DMS53 (cell line): ENCODE results near the gene PHC1.

Source experiments
- DNase-seq: peaks from one replicate; lab custom pipeline; 2025; lab: John Stamatoyannopoulos, UW

PHC1 gene

DNA sequence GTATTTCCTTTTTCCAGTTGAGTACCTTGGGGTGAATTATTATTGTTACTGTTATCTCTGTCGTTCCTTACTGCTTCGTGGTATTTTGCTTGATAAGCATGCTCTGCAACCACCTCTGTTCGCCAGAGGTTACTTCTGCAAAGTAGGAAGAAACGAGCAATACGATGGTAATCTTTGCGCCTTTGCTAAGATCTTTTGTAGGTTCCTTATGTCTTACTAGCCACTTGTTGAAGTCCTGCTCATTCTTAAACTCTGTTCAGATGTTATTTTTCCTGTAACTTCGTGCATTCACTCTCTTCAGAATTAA, 35.9 kb downstream of the PHC1 start:
- DNase-seq: no peak

DNA sequence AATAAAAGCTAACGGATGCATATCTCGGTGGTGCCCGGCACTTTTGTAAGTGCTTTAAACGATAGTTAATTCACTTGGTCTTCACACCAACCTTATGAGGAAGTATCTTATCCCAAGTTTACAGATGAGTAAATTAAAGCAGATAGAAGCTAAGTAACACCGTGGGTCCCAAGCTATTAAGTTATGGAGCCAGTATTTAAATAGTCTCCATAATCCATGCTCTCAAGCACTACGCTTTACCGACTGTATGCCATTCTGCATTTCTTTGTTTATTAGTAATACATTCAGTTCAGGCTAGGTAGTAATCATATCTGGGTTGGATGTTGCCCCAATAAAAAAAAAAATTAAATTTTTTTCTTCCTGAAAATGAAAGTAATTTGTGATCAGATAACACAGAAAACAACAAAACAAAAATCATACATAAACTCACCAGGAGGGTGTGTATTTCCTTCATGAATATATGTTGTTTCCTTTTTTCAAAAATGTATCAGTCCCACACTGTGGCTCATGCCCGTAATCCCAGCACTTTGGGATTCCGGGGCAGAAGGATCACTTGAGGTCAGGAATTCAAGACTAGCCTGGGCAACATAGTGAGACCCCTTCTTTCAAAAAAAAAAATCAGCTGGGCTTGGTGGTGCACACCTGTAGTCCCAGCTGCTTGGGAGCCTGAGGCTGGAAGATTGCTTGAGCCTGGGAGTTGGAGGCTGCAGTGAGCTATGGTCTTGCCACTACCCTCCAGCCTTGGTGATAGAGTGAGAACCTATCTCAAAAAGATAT, 36.6 kb downstream of the PHC1 start:
- peak; percentile 50 for DNase-seq

GRCh38 chr12:8951744-8952143, 37.4 kb downstream of the PHC1 start:
- no peak for DNase-seq

DNA sequence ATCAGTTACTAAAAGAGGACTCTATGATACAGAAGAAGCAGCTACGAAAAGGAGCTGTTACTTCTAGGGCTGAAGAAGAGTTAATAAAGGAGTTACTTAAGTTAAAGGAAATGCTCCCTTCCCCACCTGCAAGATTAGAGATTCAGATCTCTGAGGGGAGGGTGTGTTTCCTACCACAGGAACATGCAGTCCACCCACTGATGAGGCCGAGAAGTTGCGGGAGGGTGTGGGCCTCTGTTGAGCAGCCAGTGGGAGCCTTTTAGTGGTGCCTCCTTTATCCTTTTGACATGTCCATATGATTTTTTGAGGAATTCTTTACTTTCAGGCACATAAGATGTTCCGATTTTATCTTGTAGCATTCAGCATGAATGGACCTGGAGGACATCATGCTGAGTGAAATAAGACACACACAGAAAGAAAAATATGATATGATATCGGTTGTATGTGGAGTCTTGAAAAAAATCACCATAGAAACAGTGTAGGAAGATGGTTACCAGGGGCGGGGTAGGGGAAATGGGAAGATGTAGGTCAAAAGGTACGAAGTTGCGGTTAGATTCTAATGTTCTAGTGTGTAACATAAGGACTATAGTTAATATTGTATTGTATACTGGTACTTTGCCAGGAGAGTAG, 39.6 kb downstream of the PHC1 start:
- DNase-seq: no peak

- DNase-seq: no peak
Observed at GRCh38 chr12:8956073-8956472, 41.8 kb downstream of the PHC1 start.

GRCh38 chr12:8956772-8957171, 42.5 kb downstream of the PHC1 start:
- no peak for DNase-seq

DNA sequence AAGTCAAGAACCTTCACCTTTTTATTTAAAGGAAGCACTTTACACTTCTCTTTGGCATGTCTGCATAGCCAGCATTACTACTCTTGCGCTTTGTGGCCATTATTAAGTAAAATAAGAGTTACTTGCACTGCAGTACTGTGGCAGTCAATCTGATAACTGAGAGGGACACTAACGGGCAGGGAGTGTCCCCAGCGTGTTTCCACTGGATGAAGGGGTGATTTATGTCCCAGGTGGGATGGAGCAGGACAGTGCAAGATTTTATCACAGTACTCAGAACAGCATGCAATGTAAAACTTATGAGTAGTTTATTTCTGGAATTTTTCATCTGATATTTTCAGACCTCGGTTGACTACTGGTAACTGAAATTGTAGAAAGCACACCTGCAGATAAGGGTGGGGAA, 43.3 kb downstream of the PHC1 start:
- no peak for DNase-seq

GRCh38 chr12:8958066-8958465, 43.8 kb downstream of the PHC1 start:
- no peak for DNase-seq

GRCh38 chr12:8960176-8960575, 45.9 kb downstream of the PHC1 start:
- DNase-seq: no peak

DNA sequence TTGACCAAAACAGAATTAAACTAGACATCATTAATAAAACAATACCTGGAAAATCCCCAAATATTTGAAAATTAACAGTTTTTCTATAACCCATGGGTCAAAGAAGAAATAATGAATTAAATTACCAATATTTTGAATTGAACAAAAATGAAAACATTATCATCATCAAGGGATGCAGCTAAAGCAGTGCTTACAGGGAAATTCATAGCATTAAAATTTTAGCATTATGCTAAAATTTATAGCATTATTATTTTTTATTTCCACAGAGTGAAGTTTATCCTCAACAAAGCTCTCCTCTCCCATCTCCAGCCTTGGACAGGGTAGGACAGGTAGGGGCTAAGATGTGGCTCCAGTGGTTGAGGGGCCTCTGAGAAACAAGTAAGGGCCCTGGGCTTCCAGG, 54.5 kb downstream of the PHC1 start:
- DNase-seq: no peak

DNA sequence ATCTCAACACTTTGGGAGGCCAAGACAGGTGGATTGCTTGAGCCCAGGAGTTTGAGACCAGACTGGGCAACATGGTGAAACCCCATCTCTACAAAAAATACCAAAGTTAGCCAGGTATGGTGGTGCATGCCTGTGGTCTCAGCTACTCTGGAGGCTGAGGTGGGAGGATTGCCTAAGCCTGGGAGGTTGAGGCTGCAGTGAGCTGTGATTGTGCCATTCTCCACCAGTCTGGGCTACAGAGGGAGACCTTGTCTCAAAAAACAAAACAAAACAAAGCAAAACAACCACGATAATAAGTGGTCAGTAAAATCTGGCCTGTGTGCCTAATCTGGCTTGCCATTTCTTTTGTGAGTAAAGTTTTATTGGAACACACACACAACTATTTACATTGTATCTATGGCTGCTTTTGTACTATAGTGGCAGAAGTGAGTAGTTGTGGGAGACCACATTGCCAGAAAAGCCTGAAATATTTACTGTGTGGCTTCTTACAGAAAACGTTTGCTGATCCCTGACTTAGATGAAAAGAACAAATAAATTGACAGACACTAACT, 55.6 kb downstream of the PHC1 start:
- peak; percentile 79 for DNase-seq

- peak; percentile 79 for DNase-seq
Observed at GRCh38 chr12:8970432-8970831, 56.1 kb downstream of the PHC1 start.

- no peak for DNase-seq
Observed at GRCh38 chr12:8980137-8980536, 65.8 kb downstream of the PHC1 start.

DNA sequence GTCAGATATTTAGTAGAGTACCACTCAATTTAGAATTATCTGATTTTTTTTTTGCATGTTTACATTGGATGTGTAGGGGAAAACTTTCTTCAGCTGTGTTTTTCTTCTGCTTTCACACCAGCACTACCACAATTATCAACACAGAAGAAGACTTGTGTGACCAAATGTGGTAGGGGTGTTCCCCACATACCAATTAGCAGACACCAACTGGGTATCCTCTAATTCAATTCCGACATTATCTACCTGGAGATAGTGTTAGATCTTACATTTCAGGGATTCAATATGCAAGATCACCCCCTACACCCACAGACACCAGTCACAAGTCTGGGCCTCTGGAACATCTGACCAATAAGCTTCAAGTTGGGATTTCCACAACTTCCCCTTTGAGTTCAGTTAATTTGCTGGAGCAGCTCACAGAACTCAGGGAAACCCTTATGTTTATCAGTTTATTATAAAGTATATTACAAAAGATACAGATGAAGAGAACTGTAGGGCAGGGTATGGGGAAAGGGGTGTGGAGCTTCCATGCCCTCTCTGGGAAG, 71.0 kb downstream of the PHC1 start:
- DNase-seq: no peak

DNA sequence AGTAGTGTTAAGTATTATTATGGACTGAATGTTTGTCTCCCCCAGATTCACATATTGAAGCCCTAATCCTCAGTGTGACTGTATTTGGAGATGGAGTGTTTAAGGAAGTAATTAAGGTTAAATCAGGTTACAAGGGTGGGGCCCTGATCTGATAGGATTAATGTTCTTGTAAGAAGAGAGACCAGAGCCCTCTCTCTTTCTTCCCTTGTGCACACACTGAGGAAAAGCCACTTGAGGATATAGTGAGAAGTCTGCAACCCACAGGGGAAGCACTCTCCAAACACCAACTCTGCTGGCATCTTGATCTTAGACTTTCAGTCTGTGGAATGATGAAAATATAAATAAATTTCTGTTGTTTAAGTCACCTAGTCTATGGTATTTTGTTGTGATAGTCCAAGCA, 72.9 kb downstream of the PHC1 start:
- no peak for DNase-seq

- no peak for DNase-seq
Observed at GRCh38 chr12:8987685-8988084, 73.4 kb downstream of the PHC1 start.

GRCh38 chr12:8989413-8989812, 75.1 kb downstream of the PHC1 start, which contains the start of gene KLRG1:
TSS of gene KLRG1 (plus strand) at chr12:8989546. CDS start at chr12:8989636, 90 bp downstream.
- DNase-seq: no peak
